Measurements from ENCODE around the gene TLR8.

The TLR8 gene
- 0.31 to 1.4 reads per million in 2 donors for total RNA-seq

DNA sequence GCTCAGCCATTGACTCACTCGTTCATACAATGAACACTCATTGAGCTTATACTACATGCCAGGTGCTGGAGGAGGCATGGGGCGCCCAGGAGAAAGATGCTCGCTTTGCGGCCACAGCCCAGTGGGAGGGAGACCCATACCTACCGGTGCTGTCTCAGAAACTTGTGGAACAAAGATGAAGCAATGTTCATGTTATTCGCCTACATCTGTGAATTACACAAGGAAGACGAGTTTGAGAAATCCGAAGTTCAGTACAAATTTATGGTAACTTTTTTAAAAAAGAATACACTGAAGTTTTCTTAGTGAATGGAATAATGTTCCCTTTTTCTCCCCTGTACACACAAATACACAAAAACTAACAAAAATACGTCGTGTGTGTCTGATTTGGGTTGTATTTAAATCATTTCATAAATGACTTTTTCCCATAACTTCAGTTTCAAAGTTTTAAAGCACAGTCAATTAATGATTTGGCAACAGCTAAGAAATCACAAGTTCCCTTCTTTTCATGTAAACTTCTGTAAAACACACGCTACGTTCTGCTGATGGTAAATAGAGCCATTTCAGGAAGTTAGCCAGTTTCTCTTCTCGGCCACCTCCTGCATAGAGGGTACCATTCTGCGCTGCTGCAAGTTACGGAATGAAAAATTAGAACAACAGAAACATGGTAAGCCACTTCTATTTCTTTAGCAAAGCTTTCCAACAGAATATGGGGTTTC is at the start of gene TLR8:
Gene TLR8, plus strand, starts transcription at position 575 of the 716 bp plus-strand sequence. Its CDS starts 87 bp downstream, at position 662.
- no peak for DNase-seq

DNA sequence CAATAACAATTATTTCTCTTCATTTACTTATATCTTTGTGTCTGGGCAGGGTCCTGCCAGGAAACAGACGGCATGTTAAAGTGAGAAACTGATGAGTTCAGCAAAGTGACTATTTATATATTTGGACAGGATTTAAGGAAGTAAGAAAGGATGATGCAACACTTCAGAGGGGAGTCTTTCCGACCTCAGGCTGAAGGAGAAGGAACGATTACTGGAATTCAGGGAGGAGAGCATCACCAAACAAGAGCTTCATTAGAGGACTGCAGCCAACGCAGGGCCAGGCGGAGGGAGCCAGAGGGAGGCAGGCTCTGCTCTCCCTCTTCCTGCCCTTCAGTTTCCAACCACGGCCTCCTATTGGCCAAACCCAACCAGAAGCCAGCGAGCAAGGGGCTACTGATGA is 41.1 kb upstream of the TLR8 start:
- DNase-seq, result no peak

- DNase-seq, result no peak
Observed at GRCh38 chrX:12866451-12867377, 39.7 kb upstream of the TLR8 start, which contains the start of gene TLR7. Gene TLR7 (plus strand): TSS chrX:12867072. CDS start chrX:12867579, 507 bp downstream.

DNA sequence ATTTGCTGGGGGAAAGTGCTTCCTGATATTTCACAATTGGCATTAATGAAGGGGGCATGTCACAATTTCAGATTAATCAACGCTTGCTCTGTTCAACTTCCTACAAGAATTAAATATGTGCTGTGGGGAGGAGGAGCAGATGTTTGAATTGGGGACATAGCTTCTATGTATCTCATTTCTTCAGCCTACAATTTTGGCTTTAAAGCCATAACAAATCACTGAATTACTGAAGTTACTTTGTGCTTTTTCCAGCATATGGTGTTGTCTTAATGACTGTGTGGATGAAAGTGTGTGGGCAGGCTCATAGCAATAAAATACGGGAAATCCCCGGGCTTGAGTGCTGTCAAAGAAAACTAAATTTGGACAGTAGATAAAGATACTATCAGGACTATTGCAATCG is 38.7 kb upstream of the TLR8 start:
- no peak for DNase-seq

- DNase-seq, result no peak
Observed at GRCh38 chrX:12868747-12869146, 37.7 kb upstream of the TLR8 start.

- no peak for DNase-seq
Observed at GRCh38 chrX:12871257-12871656, 35.2 kb upstream of the TLR8 start.

DNA sequence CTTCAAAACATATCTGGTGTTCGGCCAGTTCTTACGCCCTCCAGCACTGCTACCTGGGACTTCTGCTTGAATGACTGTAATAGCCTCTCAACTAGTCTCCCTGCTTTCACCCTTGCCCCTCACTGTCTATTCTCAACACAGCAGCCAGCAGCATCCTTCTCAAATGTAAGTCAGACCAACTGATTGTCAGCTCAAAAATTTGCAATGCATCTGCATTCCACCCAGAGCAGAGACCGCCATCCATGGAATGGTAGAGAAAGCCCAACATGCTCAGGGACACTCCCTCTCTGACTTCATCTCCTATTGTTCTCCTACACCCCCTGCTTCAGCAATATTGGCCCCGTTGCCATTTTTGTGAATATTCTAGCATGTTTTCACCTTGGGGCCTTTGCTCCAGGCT is 33.7 kb upstream of the TLR8 start:
- no peak for DNase-seq

DNA sequence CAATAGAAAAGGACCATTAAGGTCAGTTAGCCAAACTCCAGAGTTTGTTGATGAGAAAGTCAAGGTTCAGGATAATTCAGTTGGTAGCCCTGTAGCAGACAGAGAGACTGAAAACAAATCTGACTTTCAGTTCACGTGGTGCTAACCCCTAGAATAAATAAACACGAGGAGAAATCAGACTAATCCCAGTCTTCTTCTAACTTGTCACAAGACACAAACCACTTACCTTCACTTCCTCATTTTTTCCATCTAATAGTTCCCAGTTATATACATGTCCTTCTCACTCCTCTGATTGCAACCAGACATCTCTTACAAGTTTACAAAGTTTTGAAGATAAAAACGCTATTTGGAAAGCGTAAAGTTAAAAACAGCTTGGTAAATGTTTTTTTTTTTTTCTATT is 31.8 kb upstream of the TLR8 start:
- DNase-seq, result no peak

DNA sequence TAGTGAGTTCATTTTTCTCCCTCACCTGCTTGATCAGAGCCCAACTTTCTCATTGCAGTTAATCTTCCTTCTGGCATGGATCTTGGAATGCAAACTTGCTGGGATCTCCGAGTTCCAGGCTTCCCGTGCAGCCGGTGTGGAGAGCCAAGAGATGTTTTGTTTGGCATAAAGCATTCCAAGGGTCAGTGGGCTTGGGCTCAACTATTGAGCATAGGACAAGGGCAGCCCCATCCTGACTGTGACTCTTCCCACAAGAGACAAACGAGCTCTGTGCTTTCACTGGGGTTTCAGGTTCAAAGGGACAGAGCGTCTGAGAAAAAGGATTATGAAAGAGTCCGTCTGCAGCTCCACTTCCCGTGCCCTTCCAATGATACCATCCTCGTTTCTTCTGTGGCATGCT is 29.0 kb upstream of the TLR8 start:
- DNase-seq, result no peak

DNA sequence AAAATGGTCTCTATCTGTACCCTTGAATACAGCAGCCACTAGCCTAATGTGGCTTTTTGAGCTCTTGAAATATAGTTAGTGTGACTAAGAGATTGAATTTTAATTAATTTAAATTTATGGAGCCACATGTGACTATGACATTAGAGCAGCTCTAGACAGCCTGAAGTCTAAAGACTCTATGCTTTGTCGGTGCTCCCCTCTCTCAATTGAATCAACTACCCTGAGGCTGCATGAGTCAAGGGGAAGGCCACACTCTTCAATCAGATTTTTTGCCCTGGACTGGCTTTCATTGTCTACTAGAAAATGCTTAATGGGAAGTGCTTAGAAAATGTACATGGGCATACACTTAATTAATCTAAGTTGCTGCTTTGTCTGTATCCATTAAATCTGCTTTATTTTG is 27.9 kb upstream of the TLR8 start:
- DNase-seq, result no peak

GRCh38 chrX:12881914-12882313 is 24.5 kb upstream of the TLR8 start:
- DNase-seq, result no peak

- no peak for DNase-seq
Observed at GRCh38 chrX:12885508-12885907, 20.9 kb upstream of the TLR8 start.

DNA sequence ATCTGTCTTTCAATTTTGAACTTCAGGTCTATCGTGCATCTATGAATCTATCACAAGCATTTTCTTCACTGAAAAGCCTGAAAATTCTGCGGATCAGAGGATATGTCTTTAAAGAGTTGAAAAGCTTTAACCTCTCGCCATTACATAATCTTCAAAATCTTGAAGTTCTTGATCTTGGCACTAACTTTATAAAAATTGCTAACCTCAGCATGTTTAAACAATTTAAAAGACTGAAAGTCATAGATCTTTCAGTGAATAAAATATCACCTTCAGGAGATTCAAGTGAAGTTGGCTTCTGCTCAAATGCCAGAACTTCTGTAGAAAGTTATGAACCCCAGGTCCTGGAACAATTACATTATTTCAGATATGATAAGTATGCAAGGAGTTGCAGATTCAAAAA is 19.9 kb upstream of the TLR8 start:
- DNase-seq, result no peak

DNA sequence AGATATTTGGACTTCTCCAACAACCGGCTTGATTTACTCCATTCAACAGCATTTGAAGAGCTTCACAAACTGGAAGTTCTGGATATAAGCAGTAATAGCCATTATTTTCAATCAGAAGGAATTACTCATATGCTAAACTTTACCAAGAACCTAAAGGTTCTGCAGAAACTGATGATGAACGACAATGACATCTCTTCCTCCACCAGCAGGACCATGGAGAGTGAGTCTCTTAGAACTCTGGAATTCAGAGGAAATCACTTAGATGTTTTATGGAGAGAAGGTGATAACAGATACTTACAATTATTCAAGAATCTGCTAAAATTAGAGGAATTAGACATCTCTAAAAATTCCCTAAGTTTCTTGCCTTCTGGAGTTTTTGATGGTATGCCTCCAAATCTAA is 19.3 kb upstream of the TLR8 start:
- no peak for DNase-seq

DNA sequence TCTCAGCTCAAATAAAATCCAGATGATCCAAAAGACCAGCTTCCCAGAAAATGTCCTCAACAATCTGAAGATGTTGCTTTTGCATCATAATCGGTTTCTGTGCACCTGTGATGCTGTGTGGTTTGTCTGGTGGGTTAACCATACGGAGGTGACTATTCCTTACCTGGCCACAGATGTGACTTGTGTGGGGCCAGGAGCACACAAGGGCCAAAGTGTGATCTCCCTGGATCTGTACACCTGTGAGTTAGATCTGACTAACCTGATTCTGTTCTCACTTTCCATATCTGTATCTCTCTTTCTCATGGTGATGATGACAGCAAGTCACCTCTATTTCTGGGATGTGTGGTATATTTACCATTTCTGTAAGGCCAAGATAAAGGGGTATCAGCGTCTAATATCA is 18.7 kb upstream of the TLR8 start:
- no peak for DNase-seq

- no peak for DNase-seq
Observed at GRCh38 chrX:12890467-12890866, 16.0 kb upstream of the TLR8 start.

GRCh38 chrX:12891171-12891570 is 15.2 kb upstream of the TLR8 start:
- DNase-seq, result no peak

DNA sequence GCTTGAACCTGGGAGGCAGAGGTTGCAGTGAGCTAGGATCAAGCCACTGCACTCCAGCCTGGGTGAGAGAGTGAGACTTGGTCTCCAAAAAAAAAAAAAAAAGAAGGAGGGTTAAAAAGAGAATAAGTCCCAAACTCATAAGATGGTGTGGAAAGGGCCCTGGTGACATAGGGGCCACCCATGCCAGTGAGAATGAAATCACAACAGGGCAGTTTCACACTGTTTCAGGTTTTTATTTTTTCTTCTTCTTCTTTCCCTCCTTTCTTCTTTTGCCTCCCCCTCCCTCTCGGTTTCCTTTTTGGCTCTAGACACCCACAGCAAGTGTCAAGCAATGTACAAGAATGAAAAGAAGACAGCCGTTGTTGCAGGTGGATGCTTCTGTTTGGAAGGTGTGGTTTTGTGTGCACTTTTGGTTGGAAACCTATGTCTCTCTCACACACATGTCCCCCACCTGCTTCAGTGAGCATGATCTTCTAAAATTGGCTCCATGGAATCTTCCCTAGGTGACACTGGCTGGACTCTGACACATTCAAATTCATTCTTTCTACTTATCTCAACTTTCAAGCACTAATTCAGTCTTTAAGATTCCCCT is 14.4 kb upstream of the TLR8 start:
- DNase-seq, result no peak

DNA sequence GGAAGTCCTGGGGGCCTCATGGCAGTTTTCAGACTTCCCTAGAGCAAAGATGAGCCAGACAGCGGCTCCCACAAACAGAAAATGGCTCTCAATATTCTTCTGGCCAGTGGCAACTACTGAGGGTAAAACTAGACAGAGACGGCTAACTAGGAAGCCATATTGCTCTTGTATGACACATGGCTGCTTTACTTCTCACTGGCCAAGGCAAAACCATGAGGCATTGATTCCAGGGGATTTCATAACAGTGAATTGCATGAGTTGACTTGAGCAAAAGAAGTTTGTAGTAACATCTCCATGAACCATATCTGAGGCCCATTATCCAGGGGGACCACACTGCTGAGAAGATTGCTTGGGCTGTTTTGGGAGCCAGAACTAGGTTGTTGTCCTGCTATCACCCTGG is 13.7 kb upstream of the TLR8 start:
- DNase-seq, result no peak

DNA sequence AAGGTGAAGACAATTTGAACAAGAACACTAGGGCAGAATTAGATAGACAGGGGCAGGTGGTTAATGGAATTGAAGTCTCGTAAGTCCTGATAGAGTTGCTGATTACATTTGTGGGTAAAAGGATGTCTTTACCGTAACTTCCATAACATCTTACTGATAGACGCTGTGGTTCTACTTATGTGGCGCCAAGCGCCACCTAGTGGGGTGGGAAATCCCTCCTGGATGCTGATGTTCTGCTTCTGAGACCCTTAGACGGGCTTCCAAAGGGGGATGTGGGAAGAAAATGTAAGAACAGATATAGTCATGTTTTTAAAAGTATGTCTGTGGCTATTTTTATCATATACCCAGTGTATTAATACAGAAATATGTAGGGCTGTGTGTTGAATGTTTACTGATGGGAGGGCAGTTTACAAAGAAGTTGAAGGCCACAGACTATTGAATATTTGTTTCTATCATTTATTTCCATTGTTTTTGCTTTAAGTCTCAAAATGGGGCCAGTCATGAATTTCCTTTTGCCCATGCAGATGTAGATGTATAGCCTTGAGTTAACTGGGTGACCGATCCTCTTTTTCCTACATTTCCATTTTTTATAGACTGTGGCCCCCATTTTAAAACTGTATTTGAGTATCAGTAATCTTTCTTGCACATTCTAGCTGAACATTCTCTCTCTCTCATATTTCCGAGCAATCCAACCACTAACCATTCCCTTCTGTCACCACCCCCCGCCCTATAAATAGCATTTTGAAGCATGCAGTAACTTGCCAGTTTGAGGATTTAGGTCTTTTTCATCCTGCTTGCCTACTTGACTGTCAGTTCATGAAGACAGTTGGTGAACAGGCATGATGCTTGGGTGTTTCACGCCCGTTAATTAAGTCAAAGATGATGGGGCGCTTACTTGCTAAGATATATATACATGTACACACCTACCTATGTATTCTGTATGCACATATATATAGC is 12.1 kb upstream of the TLR8 start:
- no peak for DNase-seq

DNA sequence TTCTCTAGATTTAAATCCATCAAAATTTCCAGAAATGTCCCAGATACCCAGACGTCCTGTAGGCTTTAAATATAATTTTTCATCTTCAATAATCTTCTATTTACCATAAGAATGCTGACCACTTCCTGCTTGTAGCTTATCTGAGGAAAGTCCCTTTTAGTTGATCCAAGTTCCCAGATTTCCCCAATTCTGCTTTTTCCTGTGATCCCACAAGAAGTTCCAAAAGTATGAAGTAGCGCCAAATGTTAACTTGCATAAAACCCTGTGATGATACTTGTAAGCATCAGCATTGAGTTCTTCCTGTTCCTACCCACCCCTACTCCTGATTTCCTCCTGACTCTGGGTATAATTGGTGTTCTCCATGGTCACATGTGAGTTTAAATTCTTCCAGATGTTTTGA is 10.6 kb upstream of the TLR8 start:
- DNase-seq, result no peak

DNA sequence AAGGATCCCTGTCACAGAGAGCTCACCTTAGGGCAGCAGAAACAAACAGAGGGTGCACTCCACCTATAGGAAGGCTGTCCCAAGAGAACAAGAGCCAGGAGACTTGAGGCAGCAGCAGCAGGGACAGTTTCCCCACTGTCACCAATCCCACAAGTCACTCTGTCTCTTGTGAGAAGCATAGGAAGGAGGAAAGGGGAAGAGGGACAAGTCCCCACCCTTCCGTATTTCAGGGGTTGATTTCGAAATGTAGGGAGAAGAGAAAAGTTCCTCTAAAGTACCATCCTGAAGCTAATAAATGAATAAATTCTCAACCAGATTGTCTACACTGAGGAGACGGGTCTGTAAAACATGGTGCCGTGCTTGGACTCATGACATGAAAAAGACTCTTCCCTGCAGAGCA is 9.5 kb upstream of the TLR8 start:
- no peak for DNase-seq
